ENCODE results near the gene DPEP2NB.
A peak's percentile ranks its signal among the peaks of the same experiment; 100 is the strongest.

The DPEP2NB gene

GRCh38 chr16:67988675-67989074 is 27.0 kb downstream of the DPEP2NB start:
- ChIA-PET CTCF (interaction anchor here (0.7 to 2.0 kb wide), 5 partner anchors 10 to 240 kb away, joined by 3 to 7 read pairs (median 4); no protein-coding TSS in a partner anchor), POLR2A (no interaction called here)
- no peak for TF ChIP-seq CTCF (IDR thresholded peaks at IDR 0.05; ENCODE audit: control extremely low read depth, extremely low read depth, low read depth, missing control alignments)
- DNase-seq (ENCODE audit: extremely low spot score): no peak

DNA sequence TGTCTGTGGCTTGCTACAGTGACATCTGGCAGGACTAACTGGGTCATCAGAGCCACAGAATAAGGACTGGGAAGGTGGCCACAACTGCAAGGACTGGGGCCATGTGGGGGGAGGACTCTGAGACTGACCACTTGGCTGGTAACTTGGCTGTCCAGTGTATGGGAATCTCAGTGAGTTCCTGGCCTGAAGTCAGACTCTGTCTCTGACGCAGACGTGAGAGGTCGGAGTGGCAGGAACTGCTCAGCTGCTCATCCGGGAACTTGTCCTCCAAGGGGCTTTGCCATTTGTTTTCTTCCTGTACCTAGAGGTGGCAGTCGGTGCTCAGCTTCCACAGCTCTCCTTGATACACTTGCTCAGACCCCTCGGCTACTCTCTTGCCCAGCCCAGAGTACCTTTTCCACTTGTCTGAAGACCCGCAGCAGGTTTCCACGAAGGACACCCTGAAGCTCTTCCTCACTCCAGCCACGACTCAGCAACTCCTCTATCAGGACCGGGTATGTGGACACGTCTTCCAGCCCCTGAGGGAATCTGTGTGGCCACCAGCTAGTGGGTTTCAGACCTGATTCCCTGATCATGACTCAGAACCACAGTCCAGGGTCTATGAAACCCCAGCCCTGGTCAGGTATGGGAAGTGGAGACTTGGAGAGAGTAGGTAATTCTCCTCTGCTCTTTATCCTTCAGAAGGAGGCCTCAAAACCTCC is 28.1 kb downstream of the DPEP2NB start:
- ChIA-PET CTCF (interaction anchor here (1.3 to 2.0 kb wide), 3 partner anchors 7 to 53 kb away, joined by 3 to 7 read pairs (median 6); no protein-coding TSS in a partner anchor), POLR2A (no interaction called here)
- TF ChIP-seq CTCF (IDR thresholded peaks at IDR 0.05; ENCODE audit: control extremely low read depth, extremely low read depth, low read depth, missing control alignments): no peak
- DNase-seq (ENCODE audit: extremely low spot score): no peak

DNA sequence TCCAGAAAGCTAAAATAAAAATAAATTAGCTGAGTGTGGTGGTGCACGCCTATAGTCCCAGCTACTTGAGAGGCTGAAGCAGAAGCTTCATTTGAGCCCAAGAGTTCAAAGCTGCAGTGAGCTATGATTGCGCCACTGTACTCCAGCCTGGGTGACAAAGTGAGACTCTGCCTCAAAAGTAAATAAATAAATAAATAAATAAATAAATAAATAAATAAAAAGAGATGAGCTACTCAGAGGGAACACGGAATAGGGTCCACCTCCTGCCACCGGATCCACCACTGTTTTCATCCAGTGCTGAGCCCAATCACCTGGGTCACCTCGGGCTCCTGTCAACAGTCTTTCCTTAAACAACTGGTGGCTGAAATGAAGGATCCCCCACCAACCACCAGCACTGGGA is 28.8 kb downstream of the DPEP2NB start:
- no peak for DNase-seq (ENCODE audit: extremely low spot score)
- ChIA-PET POLR2A (interaction anchor here (0.6 kb wide), 1 partner anchor 39 kb away, joined by 11 read pairs; no protein-coding TSS in a partner anchor), CTCF (interaction anchor here (0.8 to 2.4 kb wide), 4 partner anchors 8 to 54 kb away, joined by 3 to 10 read pairs (median 4); no protein-coding TSS in a partner anchor)
- TF ChIP-seq CTCF (IDR thresholded peaks at IDR 0.05; ENCODE audit: control extremely low read depth, extremely low read depth, low read depth, missing control alignments): no peak

GRCh38 chr16:67982011-67982696 is 33.6 kb downstream of the DPEP2NB start:
- ChIA-PET CTCF (interaction anchor here (0.7 to 5.3 kb wide), 6 partner anchors 9 to 246 kb away, joined by 3 to 20 read pairs (median 4); no protein-coding TSS in a partner anchor), POLR2A (no interaction called here)
- no peak for TF ChIP-seq CTCF (IDR thresholded peaks at IDR 0.05; ENCODE audit: control extremely low read depth, extremely low read depth, low read depth, missing control alignments)
- DNase-seq (ENCODE audit: extremely low spot score): no peak

- POLR2A ChIA-PET: no interaction called here
- TF ChIP-seq CTCF (IDR thresholded peaks at IDR 0.05; ENCODE audit: control extremely low read depth, extremely low read depth, low read depth, missing control alignments): peak; percentile 22
- CTCF ChIA-PET: interaction anchor here (1.4 to 5.3 kb wide), 6 partner anchors 11 to 60 kb away, joined by 3 to 21 read pairs (median 7); no protein-coding TSS in a partner anchor
- DNase-seq (ENCODE audit: extremely low spot score): no peak
Observed at GRCh38 chr16:67979955-67980678, 35.6 kb downstream of the DPEP2NB start, which contains the start of gene DPEP3. Gene DPEP3 (minus strand): TSS chr16:67980499. CDS start chr16:67980380, 119 bp downstream.

Data from GM10248 (cell line).